ENCODE results near the gene KDM5B. TPM values are rescaled to one million over a fixed set of nuclear protein-coding genes. Genes with fewer than 3 reads are reported as not detected.
"Not testable (repeated sequence)": the region's sequence is repeated elsewhere in the genome, so short reads cannot be mapped to it uniquely, and the experiment has no call there.

Gene KDM5B
- total RNA-seq, 1 experiment from 2014 or later: not detected

DNA sequence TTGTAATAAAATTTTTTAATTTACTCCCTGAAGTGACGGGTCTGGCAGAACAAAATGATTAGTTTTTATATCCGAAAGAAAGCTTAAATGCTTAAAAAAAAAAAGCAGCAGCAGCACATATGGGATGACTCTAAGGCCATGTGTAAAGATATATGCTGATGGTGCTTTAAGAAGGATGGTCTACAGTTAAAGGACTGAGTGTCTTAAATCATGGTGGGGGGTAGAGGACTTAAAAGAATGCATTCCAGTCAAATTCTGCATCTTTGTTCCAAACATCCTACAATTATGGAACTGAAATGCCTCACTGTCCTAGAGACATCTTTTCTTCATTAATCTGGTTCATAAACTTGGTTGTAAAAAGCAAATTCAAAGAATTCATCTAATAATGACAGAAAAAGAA is 7.0 kb downstream of the KDM5B start:
- H3K9me3 ChIP-seq (ENCODE audit: low read length): no peaks in the 10 kb centered on the region
- H3K9me2 ChIP-seq (replicated peaks; ENCODE audit: insufficient read depth, low read length): no peaks in the 10 kb centered on the region
- H3K4me3 ChIP-seq (ENCODE audit: low read length): no peak overlapping the region
- no peak overlapping the region for H3K4me2 ChIP-seq (ENCODE audit: low read depth, low read length, poor library complexity, severe bottlenecking)
- no peak for DNase-seq
- no peaks in the 10 kb centered on the region for H3K79me2 ChIP-seq (ENCODE audit: low read length)
- H3K27me3 ChIP-seq (ENCODE audit: low read length): no peaks in the 10 kb centered on the region
- H3K9ac ChIP-seq (ENCODE audit: low read length): no peak overlapping the region
- H3K27ac ChIP-seq (ENCODE audit: low read length): no peak overlapping the region
- no peaks in the 10 kb centered on the region for H3K36me3 ChIP-seq (ENCODE audit: insufficient read depth, low read length)
- no peaks in the 10 kb centered on the region for H4K20me1 ChIP-seq (ENCODE audit: insufficient read depth, low read depth, low read length)
- no peaks in the 10 kb centered on the region for H3K4me1 ChIP-seq (ENCODE audit: low read length)
- H2AFZ ChIP-seq (ENCODE audit: low read length): no peak overlapping the region

DNA sequence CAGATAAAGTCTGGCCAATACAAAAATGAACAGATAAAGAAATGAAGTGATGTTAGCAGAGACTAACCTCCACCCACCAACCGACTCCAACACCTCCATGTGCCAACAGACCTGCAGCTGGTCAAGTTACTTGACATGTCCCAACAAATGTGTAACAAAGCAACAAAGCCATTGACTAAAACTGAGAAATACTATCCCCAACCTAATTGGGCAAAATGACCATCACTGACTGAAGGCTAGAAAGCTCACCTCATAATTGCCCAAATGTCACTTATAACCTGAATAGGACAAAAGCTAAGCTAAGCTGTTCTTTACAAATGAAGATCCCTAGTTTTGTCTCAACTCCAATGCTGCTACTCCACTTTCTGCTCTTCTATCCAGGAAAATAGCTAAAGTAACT is 7.5 kb downstream of the KDM5B start:
- H3K36me3 ChIP-seq (ENCODE audit: insufficient read depth, low read length): no peaks in the 10 kb centered on the region
- H3K27ac ChIP-seq (ENCODE audit: low read length): no peak overlapping the region
- no peak overlapping the region for H3K4me2 ChIP-seq (ENCODE audit: low read depth, low read length, poor library complexity, severe bottlenecking)
- H3K79me2 ChIP-seq (ENCODE audit: low read length): no peaks in the 10 kb centered on the region
- H3K27me3 ChIP-seq (ENCODE audit: low read length): no peaks in the 10 kb centered on the region
- H3K9me3 ChIP-seq (ENCODE audit: low read length): no peaks in the 10 kb centered on the region
- H3K9me2 ChIP-seq (replicated peaks; ENCODE audit: insufficient read depth, low read length): no peaks in the 10 kb centered on the region
- H4K20me1 ChIP-seq (ENCODE audit: insufficient read depth, low read depth, low read length): no peaks in the 10 kb centered on the region
- H3K9ac ChIP-seq (ENCODE audit: low read length): no peak overlapping the region
- no peak overlapping the region for H3K4me3 ChIP-seq (ENCODE audit: low read length)
- no peak for DNase-seq
- H2AFZ ChIP-seq (ENCODE audit: low read length): no peak overlapping the region
- no peaks in the 10 kb centered on the region for H3K4me1 ChIP-seq (ENCODE audit: low read length)

DNA sequence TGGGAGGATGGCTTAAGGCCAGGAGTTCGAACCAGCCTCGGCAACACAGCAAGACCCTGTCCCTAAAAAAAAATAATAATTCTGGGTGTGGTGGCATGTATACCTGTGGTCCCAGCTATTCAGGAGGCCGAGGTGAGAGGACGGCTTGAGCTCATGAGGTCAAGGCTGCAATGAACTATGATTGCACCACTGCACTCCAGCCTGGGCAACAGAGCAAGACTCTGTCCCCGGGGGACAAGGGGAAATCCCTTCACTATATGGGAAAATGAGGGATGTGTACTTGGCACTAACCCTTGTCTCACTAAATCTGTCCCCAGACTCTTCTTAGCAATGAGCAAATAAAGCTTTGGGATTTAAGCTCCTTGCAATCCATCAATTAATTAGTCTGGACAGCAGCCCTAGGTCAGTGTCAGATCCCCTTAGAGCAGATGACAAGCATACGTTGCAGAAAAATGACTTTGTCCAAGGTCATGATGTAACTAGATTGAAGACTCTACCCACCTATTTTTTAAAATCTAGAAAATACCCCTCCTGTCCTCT is 9.4 kb downstream of the KDM5B start:
- H3K36me3 ChIP-seq (ENCODE audit: insufficient read depth, low read length): no peaks in the 10 kb centered on the region
- no peak overlapping the region for H3K4me2 ChIP-seq (ENCODE audit: low read depth, low read length, poor library complexity, severe bottlenecking)
- H3K27ac ChIP-seq (ENCODE audit: low read length): no peak overlapping the region
- H4K20me1 ChIP-seq (ENCODE audit: insufficient read depth, low read depth, low read length): no peaks in the 10 kb centered on the region
- H3K4me3 ChIP-seq (ENCODE audit: low read length): no peak overlapping the region
- no peak overlapping the region for H2AFZ ChIP-seq (ENCODE audit: low read length)
- no peak for DNase-seq
- H3K9me3 ChIP-seq (ENCODE audit: low read length): no peaks in the 10 kb centered on the region
- H3K27me3 ChIP-seq (ENCODE audit: low read length): no peaks in the 10 kb centered on the region
- no peaks in the 10 kb centered on the region for H3K79me2 ChIP-seq (ENCODE audit: low read length)
- no peaks in the 10 kb centered on the region for H3K4me1 ChIP-seq (ENCODE audit: low read length)
- H3K9me2 ChIP-seq (replicated peaks; ENCODE audit: insufficient read depth, low read length): no peaks in the 10 kb centered on the region
- H3K9ac ChIP-seq (ENCODE audit: low read length): no peak overlapping the region

DNA sequence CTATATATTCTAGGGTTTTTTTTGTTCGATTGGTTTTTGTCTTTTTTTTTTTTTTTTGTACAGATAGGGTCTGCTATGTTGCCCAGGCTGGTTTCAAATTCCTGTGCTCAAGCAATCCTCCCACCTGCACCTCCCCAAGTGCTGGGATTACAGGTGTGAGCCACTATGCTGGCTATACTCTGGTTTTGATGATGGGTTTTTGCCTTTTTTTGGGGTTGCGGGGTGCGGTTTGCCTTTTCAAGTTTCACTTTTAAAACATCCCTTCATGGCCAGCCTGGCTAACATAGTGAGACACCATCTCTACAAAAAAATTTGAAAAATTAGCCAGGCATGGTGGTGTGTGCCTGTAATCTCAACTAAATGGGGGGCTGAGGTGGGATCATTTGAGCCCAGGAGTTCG is 10.0 kb downstream of the KDM5B start:
- no peak for DNase-seq
- Histone ChIP-seq H4K20me1 (ENCODE audit: insufficient read depth, low read depth, low read length) (no peaks in the 10 kb centered on the region), H3K9ac (ENCODE audit: low read length) (no peak overlapping the region), H3K79me2 (ENCODE audit: low read length) (no peaks in the 10 kb centered on the region), H2AFZ (ENCODE audit: low read length) (no peak overlapping the region), H3K27ac (ENCODE audit: low read length) (no peak overlapping the region), H3K4me1 (ENCODE audit: low read length) (no peaks in the 10 kb centered on the region), H3K9me3 (ENCODE audit: low read length) (no peaks in the 10 kb centered on the region), H3K4me3 (ENCODE audit: low read length) (no peak overlapping the region), H3K9me2 (replicated peaks; ENCODE audit: insufficient read depth, low read length) (no peaks in the 10 kb centered on the region), H3K4me2 (ENCODE audit: low read depth, low read length, poor library complexity, severe bottlenecking) (no peak overlapping the region), H3K36me3 (ENCODE audit: insufficient read depth, low read length) (no peaks in the 10 kb centered on the region), H3K27me3 (ENCODE audit: low read length) (no peaks in the 10 kb centered on the region)

DNA sequence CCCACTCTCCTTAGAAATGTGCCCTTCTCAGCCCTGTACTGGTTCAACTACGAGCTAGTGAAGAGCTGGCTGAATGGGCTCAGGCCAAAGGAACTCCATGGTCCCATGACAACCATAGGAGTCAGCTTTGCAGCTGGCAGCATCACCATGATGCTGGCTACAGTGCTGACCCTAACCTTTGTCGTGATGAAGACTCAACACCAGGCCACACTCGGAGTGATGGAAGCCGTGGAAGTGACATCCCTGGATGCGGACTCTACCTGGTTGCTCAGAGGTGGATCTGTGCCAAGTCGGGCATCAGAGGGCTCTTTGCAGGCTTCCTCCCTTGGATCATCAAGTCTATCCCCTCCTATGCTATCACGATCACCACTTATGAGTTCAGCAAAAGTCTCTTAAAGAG is 11.6 kb downstream of the KDM5B start:
- H3K79me2 ChIP-seq (ENCODE audit: low read length): no peaks in the 10 kb centered on the region
- no peak overlapping the region for H2AFZ ChIP-seq (ENCODE audit: low read length)
- no peak overlapping the region for H3K27ac ChIP-seq (ENCODE audit: low read length)
- no peaks in the 10 kb centered on the region for H3K9me2 ChIP-seq (replicated peaks; ENCODE audit: insufficient read depth, low read length)
- no peak overlapping the region for H3K4me2 ChIP-seq (ENCODE audit: low read depth, low read length, poor library complexity, severe bottlenecking)
- no peak for DNase-seq
- no peaks in the 10 kb centered on the region for H4K20me1 ChIP-seq (ENCODE audit: insufficient read depth, low read depth, low read length)
- no peaks in the 10 kb centered on the region for H3K4me1 ChIP-seq (ENCODE audit: low read length)
- no peaks in the 10 kb centered on the region for H3K36me3 ChIP-seq (ENCODE audit: insufficient read depth, low read length)
- no peak overlapping the region for H3K4me3 ChIP-seq (ENCODE audit: low read length)
- H3K9me3 ChIP-seq (ENCODE audit: low read length): no peaks in the 10 kb centered on the region
- H3K9ac ChIP-seq (ENCODE audit: low read length): no peak overlapping the region
- H3K27me3 ChIP-seq (ENCODE audit: low read length): no peaks in the 10 kb centered on the region

DNA sequence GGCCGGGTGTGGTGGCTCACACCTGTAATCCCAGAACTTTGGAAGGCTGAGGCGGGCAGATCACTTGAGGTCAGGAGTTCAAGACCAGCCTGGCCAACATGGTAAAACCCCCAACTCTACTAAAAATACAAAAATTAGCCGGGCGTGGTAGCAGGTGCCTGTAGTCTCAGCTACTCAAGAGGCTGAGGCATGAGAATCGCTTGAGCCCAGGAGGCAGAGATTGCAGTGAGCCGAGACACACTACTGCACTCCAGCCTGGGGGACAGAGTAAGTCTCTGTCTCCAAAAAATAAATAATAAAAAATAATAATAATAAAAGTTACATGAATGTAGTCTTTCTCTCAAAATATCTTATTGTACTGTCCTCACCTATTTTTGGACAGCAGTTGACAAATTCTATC is 13.3 kb downstream of the KDM5B start:
- H3K27me3 ChIP-seq (ENCODE audit: low read length); H3K79me2 ChIP-seq (ENCODE audit: low read length); H3K9me2 ChIP-seq (replicated peaks; ENCODE audit: insufficient read depth, low read length); H3K4me3 ChIP-seq (ENCODE audit: low read length); H3K4me2 ChIP-seq (ENCODE audit: low read depth, low read length, poor library complexity, severe bottlenecking); H4K20me1 ChIP-seq (ENCODE audit: insufficient read depth, low read depth, low read length); H3K36me3 ChIP-seq (ENCODE audit: insufficient read depth, low read length); H3K4me1 ChIP-seq (ENCODE audit: low read length); H3K27ac ChIP-seq (ENCODE audit: low read length); H3K9ac ChIP-seq (ENCODE audit: low read length); H3K9me3 ChIP-seq (ENCODE audit: low read length); H2AFZ ChIP-seq (ENCODE audit: low read length); DNase-seq: not testable (repeated sequence)

DNA sequence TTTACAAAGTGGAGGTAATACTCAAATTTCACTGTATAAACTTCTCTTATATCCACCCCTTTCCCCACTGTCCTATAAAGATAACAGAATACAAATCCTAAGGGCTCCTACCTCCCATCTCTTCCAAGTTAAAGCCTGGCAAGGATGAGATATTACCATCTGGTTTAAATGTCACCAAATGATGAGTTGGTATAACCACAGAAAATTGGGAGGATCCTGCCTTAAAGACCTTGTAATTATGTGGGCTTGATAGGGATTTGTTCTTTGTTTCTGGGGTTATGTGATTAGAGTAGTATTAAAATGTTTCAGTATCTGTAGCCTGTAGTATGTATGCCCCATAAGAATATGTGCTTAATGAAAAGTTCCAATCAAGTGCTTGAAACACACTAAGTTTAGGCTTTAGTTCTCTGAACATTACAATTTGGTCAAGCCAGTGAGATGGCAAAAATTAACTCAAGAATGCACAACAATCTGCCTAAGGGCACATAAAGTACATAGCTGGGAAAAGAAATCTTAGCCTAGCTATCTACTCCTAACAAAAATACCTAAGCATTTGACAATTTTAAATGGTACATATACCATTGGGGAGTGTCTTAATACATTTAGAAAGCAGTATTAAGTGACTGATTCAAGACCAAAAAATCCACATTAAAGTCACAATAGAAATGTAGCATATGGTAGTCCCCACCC is 14.0 kb downstream of the KDM5B start:
- no peaks in the 10 kb centered on the region for H3K36me3 ChIP-seq (ENCODE audit: insufficient read depth, low read length)
- H3K27ac ChIP-seq (ENCODE audit: low read length): no peak overlapping the region
- H4K20me1 ChIP-seq (ENCODE audit: insufficient read depth, low read depth, low read length): no peaks in the 10 kb centered on the region
- no peaks in the 10 kb centered on the region for H3K9me2 ChIP-seq (replicated peaks; ENCODE audit: insufficient read depth, low read length)
- H3K4me1 ChIP-seq (ENCODE audit: low read length): no peaks in the 10 kb centered on the region
- H3K9ac ChIP-seq (ENCODE audit: low read length): no peak overlapping the region
- H3K79me2 ChIP-seq (ENCODE audit: low read length): no peaks in the 10 kb centered on the region
- no peak overlapping the region for H3K4me2 ChIP-seq (ENCODE audit: low read depth, low read length, poor library complexity, severe bottlenecking)
- H3K27me3 ChIP-seq (ENCODE audit: low read length): no peaks in the 10 kb centered on the region
- no peak overlapping the region for H3K4me3 ChIP-seq (ENCODE audit: low read length)
- DNase-seq: no peak
- H2AFZ ChIP-seq (ENCODE audit: low read length): no peak overlapping the region
- no peaks in the 10 kb centered on the region for H3K9me3 ChIP-seq (ENCODE audit: low read length)

DNA sequence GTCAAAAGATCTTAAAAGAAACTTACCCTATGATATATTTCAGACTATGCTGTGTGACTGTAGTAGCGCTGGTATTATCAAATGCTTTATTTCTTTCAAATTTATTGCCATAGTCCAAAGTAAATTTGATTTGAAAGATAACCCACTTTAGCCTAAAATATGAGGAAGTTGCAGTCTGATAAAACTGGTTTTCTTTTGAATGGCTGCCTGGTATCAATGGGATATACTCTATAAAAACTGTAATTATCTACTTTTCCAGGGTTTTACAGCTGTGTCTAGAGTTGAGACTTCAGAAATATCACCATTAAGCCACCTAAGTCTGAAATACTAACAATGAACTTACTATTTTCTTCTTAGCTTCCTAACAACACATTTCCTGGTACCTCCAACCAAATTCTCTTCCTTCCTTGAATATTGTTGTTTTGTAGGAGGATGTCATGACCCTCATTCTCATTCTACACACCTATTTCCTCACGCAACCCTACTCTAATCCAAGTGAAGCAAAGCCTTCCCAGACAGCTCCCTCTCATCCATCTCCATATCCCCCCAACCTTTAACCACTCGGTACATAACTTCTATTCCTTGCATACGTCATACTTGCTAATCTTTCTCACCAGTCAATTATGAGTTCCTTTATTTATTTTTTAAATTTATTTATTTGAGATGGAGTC is 17.0 kb downstream of the KDM5B start:
- H3K4me3 ChIP-seq (ENCODE audit: low read length): no peak overlapping the region
- H3K9me3 ChIP-seq (ENCODE audit: low read length): no peaks in the 10 kb centered on the region
- H3K36me3 ChIP-seq (ENCODE audit: insufficient read depth, low read length): no peaks in the 10 kb centered on the region
- DNase-seq: no peak
- H3K79me2 ChIP-seq (ENCODE audit: low read length): no peaks in the 10 kb centered on the region
- H3K27me3 ChIP-seq (ENCODE audit: low read length): no peaks in the 10 kb centered on the region
- no peaks in the 10 kb centered on the region for H3K4me1 ChIP-seq (ENCODE audit: low read length)
- no peaks in the 10 kb centered on the region for H3K9me2 ChIP-seq (replicated peaks; ENCODE audit: insufficient read depth, low read length)
- H3K4me2 ChIP-seq (ENCODE audit: low read depth, low read length, poor library complexity, severe bottlenecking): no peak overlapping the region
- no peak overlapping the region for H3K9ac ChIP-seq (ENCODE audit: low read length)
- no peak overlapping the region for H2AFZ ChIP-seq (ENCODE audit: low read length)
- H4K20me1 ChIP-seq (ENCODE audit: insufficient read depth, low read depth, low read length): no peaks in the 10 kb centered on the region
- no peak overlapping the region for H3K27ac ChIP-seq (ENCODE audit: low read length)

Data from Karpas-422 (cell line).